Germinal center (tissue), 1 donor: Measurements from ENCODE around the gene AKT2.
A peak's percentile ranks its signal among the peaks of the same experiment; 100 is the strongest.

ENCODE experiments used
- DNase-seq: peaks from one replicate; pipeline ENCODE4 v3.0.0; 2012; ENCODE audit warnings: mixed read lengths, low spot score

AKT2 gene

DNA sequence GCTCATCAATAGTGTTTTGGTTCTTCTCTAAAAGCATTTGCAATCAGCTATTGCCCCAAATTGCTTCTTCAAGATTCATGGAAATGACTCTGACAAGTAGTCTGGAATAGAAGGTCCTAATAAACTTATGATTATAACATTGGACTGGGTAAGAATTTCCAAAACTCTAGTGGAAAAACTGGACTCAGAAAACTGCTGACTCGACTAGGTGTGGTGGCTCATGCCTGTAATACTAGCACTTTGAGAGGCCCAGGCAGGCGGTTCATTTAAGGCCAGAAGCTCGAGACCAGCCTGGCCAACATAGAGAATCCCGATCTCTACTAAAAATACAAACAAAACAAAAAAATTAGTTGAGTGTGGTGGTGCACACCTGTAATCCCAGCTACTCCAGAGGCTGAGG lies 15.5 kb upstream of the AKT2 start:
- no peak for DNase-seq

DNA sequence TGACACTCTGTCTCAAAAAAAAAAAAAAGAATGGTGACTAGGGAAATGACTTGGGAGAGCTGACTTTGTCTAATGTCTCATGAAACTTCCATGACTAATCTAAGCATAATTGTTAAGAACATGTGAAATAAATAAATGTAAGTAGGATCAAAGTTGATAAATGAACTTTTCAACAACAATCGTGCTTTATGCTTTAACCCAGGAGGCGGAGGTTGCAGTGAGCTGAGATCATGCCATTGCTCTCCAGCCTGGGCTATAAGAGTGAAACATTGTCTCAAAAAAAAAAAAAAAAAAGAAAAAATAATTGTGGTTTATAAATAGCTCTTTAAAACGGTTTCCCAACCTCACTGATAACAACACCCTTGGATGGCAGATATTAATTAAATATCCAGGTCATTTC lies 12.9 kb upstream of the AKT2 start:
- no peak for DNase-seq

DNA sequence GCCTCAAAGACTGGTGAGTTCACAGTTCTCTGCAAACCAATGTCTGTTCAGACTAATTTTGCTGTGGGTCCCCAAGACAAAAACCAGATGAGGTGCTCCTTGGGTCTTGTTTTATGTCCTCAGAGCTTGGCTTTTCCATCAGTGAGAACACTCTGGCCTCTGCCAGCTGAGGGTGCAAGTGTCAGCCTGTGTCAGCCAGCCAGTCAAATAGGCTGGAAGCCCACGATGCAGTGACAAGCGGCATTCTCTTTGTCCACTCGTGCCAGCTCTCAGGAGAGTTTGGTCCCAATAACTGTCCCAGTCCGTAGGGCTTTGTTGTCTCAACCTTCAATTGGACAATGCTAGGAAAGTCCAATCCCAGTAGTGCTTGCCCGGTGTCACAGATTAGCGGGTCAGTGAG lies 9.4 kb upstream of the AKT2 start:
- no peak for DNase-seq

DNA sequence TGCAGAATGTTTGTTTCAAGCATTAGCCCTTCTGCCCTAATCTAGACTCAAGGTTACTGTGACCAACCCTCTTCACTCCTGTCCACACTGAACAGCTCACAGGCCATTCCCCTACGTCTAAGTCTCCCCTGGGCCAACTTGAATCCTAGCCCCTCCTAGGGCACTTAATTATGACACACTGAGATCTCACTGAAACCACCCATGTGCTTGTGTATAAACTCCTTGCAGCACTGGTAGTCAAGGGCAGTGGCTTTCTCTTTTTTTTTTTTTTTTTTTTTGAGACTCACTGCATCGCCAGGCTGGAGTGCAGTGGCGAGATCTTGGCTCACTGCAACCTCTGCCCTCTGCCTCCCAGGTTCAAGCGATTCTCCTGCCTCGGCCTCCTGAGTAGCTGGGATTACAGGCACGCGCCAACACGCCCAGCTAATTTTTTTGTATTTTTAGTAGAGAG lies 1.9 kb upstream of the AKT2 start:
- DNase-seq, result no peak

DNA sequence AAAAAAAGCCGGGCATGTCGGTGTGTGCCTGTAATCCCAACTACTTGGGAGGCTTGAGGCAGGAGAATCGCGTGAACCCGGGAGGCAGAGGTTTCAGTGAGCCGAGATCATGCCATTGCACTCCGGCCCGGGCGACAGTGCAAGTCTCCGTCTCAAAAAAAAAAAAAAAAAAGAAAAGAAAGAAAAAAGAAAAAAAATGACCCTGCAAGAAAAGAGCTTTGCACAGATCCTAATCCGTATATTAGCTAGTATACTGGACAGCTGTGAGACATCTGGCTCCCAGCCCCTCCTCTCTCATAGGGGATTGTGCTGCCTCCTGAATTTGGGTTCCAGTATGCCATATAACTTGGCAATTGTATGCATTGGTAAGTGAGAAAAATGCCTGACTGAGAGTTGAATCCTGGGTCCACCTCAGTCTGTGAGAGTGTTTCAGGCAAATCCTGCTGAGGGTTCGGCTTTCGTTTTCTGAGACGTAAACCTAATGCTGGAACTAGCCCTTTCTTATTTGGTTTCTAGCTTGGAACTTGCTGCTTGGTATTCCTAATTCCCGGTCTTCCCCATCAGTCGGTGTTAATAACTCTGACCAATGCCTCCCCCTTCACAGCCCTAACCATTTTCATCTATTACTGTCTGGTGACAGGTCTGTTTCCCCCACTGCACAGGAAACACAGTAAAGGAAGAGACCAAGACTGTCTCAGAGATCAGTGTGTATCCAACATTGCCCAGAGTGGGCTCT lies 1.3 kb upstream of the AKT2 start:
- DNase-seq, result no peak

DNA sequence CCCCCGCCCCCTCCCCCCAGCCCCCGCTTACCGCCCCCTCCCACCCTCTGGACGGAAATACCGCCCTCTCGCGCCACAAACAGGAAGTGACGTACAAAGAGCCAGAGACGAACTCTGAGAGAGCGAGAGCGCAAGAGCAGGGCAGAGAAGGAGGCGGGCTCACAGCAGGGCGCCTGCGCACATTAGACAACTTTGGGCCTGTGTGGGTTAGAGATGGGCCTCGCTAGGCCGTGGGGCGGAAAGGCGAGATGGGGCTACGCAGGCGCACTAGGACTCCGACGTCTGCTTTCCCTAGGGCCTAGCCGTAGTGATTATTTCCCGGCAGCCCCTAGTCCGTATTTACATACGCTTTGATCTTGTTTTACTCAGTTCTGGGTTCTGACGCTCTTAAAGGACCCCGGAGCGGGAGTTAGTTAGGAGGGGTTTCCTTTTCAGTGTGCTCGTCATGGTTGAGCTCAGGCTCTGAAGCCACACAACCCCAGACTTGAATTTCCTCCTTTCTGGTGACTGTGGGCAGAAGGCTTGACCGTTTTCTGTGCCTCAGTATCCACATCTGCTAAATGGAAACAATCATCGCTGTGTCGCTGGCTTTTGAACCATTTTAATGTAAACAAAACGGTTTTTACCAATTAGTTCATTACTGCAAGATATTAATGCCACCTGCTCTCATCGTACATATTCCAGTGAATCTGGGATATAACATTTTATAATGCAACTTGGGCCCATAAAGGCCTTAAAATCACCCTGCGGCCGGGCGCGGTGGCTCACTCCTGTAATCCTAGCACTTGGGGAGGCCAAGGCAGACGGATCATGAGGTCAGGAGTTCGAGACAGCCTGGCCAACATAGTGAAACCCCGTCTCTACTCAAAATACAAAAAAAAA lies 449 bp upstream of the AKT2 start:
- DNase-seq, result peak; percentile 97

DNA sequence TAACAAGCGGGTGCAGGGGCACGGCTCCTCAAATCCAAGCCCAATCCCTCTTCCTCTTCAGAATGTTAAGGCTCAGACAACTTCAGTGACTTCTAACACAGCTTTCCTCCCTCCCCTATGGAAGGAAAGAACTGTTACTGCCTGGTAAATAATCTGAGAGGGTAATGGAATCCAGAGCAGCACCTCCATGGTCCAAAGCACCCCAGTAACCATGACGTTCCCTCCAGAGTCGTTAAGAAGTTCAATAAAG lies 969 bp downstream of the AKT2 start:
- DNase-seq, result no peak

DNA sequence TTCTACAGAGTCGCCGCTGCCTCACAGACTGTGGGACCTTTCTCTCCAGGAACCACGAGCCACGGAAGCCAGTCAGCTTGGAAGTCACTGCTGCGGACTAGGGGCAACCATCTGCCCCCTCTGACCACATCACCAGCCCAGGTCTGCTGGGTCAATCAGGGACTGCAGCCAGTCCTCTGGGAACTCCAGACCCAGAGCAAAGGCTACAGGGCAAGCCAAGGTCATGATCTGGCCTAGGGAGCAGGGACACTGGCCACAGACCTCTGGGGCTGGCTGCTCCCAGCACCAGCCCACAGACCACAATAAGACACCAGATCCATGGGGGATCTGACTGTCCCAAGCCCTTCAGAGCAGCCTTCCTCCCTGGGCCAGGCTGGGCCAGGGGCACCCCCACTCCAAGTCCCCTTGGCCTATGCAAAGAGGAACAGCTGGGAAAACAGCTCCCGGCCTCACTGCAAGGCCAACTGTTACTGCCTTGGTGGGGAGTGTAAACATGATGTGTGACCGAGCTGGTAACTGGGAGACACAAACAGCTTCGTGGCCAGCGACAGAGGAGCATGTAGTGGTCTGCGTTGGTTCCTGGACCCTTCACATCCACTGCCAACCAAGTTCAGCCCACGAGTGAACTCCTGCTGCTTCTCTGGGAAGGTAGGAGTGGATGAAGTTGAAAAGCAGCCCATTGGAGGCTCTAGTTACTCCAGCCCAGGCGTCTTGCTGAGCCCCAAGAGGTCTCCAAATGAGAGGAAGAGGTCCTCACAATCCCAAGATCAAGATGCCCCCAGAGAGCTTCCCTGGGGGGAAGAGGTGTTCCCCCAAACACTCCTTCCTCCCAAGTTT lies 1.5 kb downstream of the AKT2 start:
- no peak for DNase-seq

DNA sequence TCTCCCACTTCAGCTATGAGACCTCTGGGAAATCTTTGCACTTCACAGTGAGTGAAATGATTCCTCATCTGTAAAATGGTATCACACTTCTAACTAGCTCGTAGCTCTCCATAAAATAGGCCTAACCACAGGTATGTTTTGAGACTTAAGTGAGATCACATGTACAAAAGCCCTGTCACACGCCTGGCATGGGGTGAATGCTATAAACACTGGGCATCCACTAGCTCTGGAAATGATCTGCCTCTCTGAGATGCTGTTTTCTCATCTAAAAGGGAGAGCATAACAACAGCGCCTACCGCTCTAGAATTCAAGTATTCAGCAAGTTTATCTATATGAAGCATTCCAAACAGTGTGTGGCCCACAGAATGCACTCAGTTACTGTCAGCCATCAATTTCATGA lies 2.2 kb downstream of the AKT2 start:
- DNase-seq, result no peak

DNA sequence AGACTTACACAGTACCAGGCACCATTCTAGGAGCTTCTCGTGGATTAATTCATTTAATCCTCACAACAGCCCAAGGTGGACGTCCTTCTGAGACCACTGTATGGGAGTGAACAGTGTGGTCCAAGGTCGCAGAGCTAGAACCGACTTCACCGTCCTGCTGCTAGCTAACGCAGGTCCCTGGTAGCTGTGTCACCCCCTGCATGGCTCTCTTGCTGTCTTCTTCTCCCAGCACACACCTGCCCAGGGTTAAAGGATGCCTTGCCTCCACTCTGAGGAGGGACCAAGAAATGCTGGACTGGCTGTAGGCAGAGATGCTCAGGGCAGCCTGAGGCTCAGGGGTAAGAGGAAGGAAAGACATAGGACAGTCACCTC lies 3.0 kb downstream of the AKT2 start:
- DNase-seq, result no peak

DNA sequence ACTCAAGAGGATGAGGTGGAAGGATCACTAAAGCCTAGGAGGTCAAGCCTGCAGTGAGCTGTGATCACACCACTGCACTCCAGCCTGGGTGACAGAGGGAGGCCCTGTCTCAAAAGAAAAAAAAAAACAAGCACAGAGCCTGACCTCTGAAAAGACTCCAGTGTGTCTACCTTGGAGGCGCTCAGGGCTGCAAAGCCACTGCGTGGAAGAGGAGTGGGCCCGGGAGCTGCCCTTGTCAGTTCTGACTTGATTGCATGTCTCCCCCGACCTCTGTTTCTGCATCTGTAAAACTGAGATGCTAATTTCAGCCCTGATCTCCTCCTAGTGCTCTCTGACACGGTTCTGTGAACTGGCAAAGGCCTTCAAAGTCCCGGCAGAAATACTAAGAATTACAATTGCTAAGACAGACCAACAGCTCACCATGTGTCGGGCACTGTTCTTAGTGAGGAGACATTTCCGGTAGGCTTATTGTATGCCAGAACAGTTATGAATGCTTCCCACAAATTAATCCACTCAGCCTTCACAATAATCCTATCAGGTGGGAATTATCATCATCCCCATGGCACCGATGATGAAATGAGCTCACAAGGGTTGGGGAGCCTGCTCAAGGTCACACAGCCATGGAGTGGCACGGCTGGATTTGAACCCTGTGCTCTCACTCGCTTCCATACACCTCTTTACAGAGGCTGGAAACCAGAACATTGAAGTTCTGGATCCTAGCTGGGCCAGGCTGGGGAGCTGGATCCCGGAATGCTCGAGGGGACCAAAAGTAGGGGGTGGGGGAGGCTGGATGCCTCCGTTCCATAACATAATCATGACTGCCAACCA lies 3.5 kb downstream of the AKT2 start:
- no peak for DNase-seq

DNA sequence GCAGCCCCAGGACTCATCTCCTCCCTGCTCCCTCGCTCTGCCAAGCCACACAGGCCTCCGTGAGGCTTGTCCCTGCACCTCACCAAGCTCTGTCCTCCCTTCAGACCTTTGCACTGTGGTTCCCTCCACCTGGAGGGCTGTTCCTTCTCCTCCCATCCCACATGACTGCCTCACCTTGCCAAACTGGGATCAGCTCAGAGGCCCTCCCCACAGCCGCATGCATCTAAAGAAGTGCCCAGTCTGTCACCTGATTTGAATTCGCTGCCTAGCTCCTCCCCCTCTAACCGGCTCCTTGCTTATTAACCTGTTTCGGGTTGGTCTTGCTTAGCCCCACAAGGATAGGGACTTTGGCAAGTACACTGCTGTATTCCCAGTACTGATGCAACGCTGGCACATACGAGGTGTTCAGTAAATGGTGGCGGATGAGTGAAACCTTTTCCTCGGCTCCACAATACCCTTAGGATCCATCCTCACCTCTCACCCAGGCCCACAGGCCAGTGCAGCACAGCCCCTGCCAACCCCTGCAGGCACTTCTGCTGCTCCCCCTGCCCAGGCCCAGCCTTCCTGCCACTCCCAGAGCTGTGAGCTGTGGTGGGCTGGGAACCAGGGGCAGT lies 4.4 kb downstream of the AKT2 start:
- no peak for DNase-seq

DNA sequence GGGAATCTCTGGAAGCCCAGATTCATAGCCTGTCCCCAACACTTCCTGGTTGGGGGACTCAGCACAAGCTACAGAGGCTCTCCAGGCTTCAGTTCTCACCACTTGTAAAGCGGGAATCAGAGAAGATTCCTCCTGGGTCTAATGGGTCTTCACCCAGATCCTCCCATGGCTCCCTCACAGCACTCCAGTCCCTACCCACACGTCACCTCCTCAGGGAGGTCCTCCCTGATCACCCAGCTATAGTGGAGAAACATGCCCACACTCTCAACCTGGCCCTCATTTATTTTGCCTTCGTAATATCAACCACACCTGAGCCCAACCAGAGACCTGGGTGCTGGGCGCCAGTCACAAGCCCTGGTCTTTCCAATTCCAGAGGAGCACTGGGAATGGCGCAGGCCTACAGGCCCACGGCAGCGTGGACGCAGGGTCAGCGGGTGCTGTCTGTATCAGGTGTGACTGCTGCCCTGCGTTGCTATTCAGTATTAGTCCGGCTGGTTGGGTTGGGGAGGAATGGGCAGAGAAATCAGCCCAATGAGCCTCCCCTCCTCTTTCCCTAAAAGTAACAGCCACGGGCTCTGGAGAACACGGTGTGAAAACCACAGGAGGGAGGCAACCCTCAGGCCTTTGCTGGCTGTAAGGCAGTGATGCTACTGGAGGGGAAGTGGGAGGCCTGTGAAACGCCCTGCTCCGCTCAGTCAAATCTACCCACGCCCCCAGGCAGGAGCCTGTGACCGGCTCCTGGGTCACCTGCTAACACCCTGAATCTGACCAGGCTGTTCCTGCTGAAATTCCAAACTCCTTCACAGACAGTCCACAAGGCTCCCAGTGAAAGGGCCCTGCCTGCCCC lies 5.2 kb downstream of the AKT2 start:
- peak; percentile 28 for DNase-seq

DNA sequence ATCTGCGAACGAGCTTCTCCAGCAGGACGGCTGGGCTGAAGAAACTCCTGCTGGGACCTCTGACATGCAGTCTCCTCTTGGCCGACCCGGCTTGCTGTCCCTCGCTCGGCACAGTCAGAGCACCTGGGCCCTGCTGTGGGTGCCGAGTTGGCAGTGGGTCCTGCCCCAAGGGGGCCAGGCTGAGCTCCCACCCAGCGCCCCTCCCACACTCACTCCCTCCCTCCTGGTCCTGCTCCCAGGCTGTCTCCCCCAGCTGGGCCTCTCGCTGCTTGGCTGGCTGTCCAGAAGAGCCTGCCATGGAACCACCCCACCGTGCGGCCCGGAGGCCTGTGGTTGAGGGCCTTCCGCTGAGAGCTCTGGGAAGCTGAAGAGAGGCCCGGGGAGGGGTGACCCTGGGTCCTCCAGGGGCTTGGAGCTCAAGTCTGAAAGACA lies 6.0 kb downstream of the AKT2 start:
- DNase-seq, result no peak

DNA sequence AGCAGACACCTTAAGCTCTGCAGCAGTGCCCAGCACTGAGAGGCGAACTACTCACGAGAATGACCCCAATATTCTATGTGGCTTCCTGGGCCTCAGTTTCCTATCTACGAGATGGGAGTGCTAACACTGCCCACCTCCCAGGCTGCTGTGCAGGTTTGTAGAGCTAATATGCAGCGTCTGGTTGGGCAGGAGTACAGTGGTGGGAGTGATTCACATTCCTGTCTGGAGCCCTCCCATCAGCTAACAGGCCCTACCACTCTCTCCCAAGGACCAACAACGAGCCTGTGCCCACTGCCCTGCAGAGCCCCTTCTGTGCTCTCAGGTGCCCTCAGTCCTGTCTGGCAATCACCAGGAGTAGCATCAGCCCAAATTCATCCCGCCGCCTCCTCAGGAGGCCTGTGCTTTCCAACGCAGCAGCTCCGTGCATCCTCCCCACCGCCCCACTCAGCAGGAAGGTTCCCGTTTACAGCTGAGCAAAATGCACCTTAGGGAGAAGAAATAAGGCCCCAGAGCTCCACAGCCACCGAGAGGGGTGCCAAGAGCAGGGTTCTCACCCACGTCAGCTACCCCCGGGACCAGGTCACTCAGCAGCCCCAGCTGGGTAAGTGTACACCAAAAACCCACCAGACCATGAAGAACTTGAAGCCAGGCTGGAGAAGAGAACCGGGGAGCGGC lies 6.6 kb downstream of the AKT2 start:
- DNase-seq, result no peak

DNA sequence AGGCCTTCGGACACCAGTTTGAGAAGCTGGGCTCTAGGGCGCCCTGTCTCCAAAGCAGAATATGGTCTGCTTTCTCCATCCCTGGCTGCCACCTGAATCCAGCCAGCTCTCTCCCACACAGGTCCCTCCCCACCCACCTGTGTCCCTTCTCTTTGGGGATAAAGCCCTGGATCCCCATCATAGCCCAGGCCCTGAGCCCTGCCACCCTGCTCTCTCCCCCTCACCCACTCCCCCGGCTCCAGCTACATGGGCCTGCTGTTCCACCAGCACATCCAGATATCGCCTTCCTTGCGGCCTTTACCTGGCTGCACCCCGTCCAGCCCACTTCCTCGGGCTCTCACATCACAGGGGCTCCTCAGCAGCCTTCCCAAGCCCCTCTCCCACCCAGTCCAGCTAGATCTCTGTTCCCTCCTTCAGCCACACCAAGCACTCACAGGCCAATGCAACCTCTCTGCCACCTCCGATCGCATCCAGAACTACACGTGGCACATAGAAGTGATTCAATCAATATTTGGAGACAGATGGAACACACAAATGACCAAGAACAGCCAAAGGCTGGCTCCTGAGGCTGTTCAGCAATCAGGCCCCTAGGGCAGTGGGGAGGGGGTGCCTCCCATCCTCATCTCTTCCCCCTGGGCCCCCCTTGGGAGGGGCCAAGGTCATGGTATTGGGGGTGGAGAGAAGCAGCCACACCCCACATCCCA lies 7.6 kb downstream of the AKT2 start:
- no peak for DNase-seq

DNA sequence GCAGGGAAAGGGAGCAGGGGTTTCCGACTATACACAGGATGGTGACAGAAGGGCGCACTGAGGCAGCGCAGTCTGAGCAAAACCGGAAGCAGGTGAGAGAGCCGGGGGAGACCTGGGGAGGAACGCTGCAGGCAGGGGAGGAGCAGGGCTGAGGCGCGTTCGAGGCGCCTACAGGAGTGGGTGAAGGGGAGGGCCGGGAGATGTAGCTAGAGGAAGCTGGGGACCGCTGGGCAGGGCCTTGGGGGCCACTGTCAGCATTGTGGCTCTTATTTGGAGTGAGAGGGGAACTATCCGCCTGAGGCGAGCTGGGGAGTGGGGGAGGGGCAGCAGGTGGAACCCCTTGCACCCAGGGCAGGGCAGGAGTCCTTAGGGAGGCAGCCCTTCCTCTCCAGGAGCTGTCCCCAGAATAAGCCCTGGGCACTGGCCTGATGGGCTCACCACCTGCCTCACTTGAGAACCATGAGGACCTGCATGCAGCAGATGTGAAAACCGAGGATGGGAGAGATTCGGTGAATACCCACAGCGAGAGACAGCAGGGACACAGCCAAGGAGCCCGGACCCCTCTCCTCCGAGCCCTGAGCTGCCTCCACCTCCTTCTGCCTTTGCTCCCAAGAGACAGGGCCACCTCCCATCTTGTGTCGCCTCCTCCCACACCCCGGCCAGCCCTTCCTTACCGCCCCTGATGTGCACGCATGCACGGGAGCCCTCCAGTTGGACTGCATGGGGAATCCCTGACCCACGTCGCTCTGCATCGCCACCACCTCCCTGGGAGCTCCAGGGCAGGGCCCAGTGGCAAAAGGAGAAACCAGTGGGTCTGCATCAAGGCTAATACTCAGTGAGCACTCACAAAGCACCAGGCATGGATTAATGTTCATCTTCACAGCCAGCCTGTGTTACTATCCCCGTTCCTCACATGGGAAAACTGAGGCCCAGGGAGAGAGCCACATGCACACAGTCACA lies 10.3 kb downstream of the AKT2 start:
- peak; percentile 64 for DNase-seq
